ENCODE results near the gene WDR90.
"Not testable (repeated sequence)": the region's sequence is repeated elsewhere in the genome, so short reads cannot be mapped to it uniquely, and the experiment has no call there.

WDR90 gene

DNA sequence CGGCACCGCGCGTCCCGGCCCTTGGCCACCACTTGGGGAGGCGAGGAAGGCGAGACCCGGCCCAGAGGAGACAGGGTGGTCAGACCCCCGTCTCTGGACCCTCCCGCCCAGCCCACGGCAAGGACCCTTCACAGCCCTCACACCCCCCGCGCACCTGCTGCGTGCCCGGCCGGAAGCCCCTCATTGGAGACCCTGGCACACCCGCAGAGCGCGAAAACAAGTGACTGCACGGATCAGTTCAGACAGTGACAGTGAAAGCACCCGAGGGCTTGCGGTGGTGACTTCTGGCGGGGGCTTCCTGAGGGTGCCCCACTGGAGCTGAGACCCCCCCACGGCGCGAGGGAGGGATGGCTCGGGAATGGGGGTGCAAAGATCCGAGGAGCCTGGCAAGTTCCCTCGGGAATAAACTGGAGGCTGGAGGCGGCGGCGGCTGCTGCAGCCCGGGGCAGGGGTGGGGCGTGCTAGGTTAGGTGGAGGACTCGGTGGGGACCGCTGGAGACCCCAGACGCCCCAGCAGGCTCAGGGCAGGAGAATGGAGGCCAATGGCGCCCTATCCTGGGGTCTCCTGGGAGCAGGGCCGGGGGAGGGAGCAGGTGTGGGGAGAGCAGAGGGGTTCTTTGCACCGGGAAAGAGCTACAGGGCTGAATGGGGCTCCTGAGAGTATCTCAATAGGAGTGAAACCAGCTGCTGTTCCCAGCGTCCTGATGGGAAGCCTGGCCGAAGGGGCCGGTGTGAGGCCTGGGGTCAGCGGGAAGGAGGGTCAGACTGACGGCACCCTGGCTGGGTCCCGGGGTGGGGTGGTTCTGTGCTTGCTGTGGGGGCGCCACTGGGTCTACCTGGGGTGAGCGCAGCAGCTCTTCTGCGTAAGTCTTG lies 57.3 kb downstream of the WDR90 start:
- Mint-ChIP-seq H3K4me3 (no peak overlapping the region), H3K27me3 (peaks cover 54% of the 10 kb centered on the region), H3K27ac (no peak overlapping the region), H3K4me1 (ENCODE audit: low read depth) (no peaks in the 10 kb centered on the region), H3K9me3 (no peaks in the 10 kb centered on the region), H3K36me3 (ENCODE audit: low read depth) (no peaks in the 10 kb centered on the region)

DNA sequence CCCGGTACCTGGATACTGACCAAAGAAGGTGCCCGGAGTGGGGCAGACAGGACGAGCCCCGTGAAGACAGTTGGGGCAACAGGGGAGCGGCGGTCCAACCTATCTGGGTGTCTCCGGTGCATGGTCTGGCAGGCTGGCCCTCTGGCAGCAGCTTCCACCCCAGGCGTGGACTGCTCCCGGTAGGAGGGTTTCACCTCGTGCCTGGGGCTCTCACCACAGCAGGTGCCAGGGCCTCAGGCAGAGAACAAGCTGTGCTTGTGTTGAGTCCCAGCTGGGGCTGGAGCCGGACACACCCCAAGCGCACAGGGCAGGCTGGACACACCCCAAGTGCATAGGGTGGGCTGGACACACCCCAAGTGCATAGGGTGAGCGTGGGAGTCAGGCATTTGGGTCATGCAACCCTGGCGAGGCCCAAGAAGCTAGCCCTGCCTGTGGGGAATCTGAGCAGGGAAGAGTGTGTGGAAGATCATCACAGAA lies 57.9 kb downstream of the WDR90 start:
- no peaks in the 10 kb centered on the region for H3K36me3 Mint-ChIP-seq (ENCODE audit: low read depth)
- no peak overlapping the region for H3K27ac Mint-ChIP-seq
- peaks cover 48% of the 10 kb centered on the region for H3K27me3 Mint-ChIP-seq
- H3K4me3 Mint-ChIP-seq = no peak overlapping the region
- H3K9me3 Mint-ChIP-seq = no peaks in the 10 kb centered on the region
- no peaks in the 10 kb centered on the region for H3K4me1 Mint-ChIP-seq (ENCODE audit: low read depth)

DNA sequence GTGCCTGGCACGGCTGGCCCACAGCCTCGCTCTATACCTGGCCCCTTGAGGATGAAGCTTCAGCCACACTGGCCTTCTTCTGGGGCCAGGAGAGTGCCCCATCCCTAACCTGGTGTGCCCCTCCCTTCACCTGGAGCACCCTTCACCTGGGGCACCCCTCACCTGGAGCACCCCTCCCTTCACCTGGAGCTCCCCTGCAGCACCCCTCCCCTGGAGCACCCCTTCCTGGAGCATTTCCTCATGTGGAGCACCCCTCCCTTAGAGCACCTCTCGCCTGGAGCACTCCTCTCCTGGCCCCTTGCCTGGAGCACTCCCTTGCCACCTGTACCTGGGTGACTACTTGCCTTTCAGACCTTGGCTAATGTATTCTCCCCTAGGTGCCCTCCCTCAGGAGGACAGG lies 58.9 kb downstream of the WDR90 start:
- no peak overlapping the region for H3K4me3 Mint-ChIP-seq
- no peak overlapping the region for H3K27ac Mint-ChIP-seq
- peaks cover 43% of the 10 kb centered on the region for H3K27me3 Mint-ChIP-seq
- no peaks in the 10 kb centered on the region for H3K4me1 Mint-ChIP-seq (ENCODE audit: low read depth)
- H3K36me3 Mint-ChIP-seq (ENCODE audit: low read depth) = no peaks in the 10 kb centered on the region
- no peaks in the 10 kb centered on the region for H3K9me3 Mint-ChIP-seq

GRCh38 chr16:708959-709358 lies 59.8 kb downstream of the WDR90 start:
- Mint-ChIP-seq H3K9me3 (no peaks in the 10 kb centered on the region), H3K27me3 (peaks cover 42% of the 10 kb centered on the region), H3K4me3 (no peak overlapping the region)

DNA sequence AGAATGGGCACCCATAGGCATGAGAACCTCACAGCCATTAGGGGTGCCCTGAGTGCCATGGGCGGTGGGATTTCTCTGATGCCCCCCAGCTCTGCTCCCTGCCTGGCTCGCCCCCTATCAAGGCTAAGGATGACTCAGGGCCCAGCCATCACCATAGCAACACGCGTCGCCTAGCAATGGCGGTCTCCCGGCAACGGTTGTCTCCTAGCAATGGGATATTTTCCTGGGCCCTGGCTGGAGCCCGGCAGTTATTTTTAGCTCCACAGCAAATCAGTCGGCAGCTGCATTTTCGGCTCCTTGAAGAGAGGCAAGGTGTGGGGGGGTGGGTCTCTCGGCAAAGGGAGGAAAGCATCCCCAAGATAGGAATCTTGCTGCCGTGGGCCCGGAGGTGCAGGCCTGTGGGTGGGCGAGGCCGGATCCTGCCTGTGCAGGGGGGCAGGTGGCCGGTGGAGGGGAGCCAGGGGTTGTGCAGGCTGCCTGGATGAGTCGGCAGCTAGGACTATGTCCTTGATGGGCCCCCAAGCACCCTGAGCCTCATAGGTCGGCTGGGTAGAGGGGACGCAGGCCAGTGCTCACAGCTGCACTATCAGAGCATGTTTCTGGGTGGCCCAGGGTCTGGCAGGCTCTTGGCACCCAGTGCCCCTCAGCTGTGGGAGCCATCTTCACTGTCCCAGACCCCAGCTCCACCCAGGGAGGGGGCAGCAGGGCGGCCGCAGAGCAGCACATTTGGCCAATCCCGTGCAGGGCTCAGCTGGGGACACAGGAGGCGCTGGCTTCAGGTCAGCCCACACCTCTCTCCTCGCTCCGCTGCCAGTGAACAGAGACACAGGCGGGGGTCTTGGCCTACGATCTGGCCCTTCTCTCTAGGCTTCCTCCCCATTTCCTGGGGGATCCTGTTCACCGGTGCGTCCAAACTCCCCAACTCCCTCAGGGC lies 60.7 kb downstream of the WDR90 start:
- Mint-ChIP-seq H3K27ac (no peak overlapping the region), H3K36me3 (ENCODE audit: low read depth) (no peaks in the 10 kb centered on the region), H3K4me1 (ENCODE audit: low read depth) (no peaks in the 10 kb centered on the region), H3K4me3 (no peak overlapping the region), H3K27me3 (peaks cover 45% of the 10 kb centered on the region), H3K9me3 (no peaks in the 10 kb centered on the region)

More at GRCh38 chr16:708959-709358, 59.8 kb downstream of the WDR90 start:
- Mint-ChIP-seq H3K36me3 (ENCODE audit: low read depth) (no peaks in the 10 kb centered on the region), H3K4me1 (ENCODE audit: low read depth) (no peaks in the 10 kb centered on the region), H3K27ac (no peak overlapping the region)

- Mint-ChIP-seq H3K36me3 (ENCODE audit: low read depth) (no peaks in the 10 kb centered on the region), H3K4me1 (ENCODE audit: low read depth) (no peaks in the 10 kb centered on the region), H3K9me3 (no peaks in the 10 kb centered on the region), H3K27me3 (peaks cover 45% of the 10 kb centered on the region), H3K27ac (no peak overlapping the region), H3K4me3 (no peak overlapping the region)
Observed at GRCh38 chr16:710500-711075, 61.4 kb downstream of the WDR90 start.

- no peaks in the 10 kb centered on the region for H3K9me3 Mint-ChIP-seq
- H3K27ac Mint-ChIP-seq = no peak overlapping the region
- H3K36me3 Mint-ChIP-seq (ENCODE audit: low read depth) = no peaks in the 10 kb centered on the region
- H3K4me1 Mint-ChIP-seq (ENCODE audit: low read depth) = peaks cover 3% of the 10 kb centered on the region
- no peak overlapping the region for H3K4me3 Mint-ChIP-seq
- peaks cover 45% of the 10 kb centered on the region for H3K27me3 Mint-ChIP-seq
Observed at GRCh38 chr16:711084-711483, 61.9 kb downstream of the WDR90 start.

- Mint-ChIP-seq H3K36me3 (ENCODE audit: low read depth) (no peaks in the 10 kb centered on the region), H3K4me1 (ENCODE audit: low read depth) (peaks cover 7% of the 10 kb centered on the region), H3K27me3 (peaks cover 39% of the 10 kb centered on the region), H3K9me3 (no peaks in the 10 kb centered on the region), H3K27ac (no peak overlapping the region), H3K4me3 (no peak overlapping the region)
Observed at GRCh38 chr16:711548-712320, 62.6 kb downstream of the WDR90 start.

- not testable (repeated sequence) for H3K36me3 Mint-ChIP-seq (ENCODE audit: low read depth); H3K4me3 Mint-ChIP-seq; H3K27ac Mint-ChIP-seq; H3K9me3 Mint-ChIP-seq; H3K4me1 Mint-ChIP-seq (ENCODE audit: low read depth)
- H3K27me3 Mint-ChIP-seq = peaks cover 32% of the 10 kb centered on the region
Observed at GRCh38 chr16:712740-713250, 63.6 kb downstream of the WDR90 start.

GRCh38 chr16:714079-714478 lies 64.9 kb downstream of the WDR90 start:
- peaks cover 12% of the 10 kb centered on the region for H3K4me1 Mint-ChIP-seq (ENCODE audit: low read depth)
- H3K9me3 Mint-ChIP-seq = no peaks in the 10 kb centered on the region
- H3K27me3 Mint-ChIP-seq = peaks cover 24% of the 10 kb centered on the region
- H3K4me3 Mint-ChIP-seq = no peak overlapping the region
- H3K36me3 Mint-ChIP-seq (ENCODE audit: low read depth) = no peaks in the 10 kb centered on the region
- no peak overlapping the region for H3K27ac Mint-ChIP-seq

DNA sequence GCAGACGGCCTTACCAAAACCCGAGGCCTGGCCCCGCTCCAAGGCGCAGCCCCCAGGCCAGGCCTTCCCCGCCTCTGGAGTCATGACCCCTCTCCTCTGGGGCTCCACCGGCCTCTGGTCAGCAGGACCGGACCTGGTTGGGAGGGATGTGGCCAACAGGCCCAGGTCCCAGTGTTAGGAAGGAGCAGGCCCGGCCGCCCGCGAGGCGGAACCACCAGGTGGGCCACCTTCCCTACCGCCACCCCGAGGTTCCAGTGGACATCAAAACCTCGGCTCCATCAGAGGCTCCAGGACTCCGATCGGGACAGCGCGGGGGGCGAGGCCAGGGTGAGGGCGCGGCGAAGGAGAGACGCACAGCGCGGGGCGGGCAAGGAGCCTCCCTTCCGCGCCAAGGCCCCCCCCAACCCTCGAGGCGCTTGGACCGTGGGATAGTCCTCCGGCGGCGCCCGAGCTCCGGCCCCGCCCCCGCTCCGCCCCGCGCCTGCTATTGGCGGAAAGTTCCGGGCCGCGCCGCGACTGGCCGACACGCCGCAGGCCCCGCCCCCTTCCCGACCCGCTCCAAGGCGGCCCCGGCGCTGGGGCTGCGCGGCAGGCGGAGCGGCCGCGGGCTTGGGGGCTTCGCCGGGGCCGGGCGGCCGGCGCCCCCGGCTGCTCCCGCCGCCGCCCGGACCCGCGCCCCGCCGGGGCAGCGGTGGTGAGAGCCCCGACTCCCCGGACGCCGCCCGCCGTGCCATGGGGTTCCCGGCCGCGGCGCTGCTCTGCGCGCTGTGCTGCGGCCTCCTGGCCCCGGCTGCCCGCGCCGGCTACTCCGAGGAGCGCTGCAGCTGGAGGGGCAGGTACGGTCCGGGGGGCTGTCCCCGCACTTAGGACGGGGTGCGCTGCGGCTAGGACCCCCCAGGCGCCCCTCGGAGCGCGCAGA lies 65.7 kb downstream of the WDR90 start, which contains the start of gene METRN:
TSS of gene METRN (plus strand) at position 561 of the 919 bp plus-strand sequence. CDS start at position 733, 172 bp downstream.
- peaks cover 18% of the 10 kb centered on the region for H3K27me3 Mint-ChIP-seq
- H3K9me3 Mint-ChIP-seq = no peaks in the 10 kb centered on the region
- no peak within 1 kb of the TSS for H3K27ac Mint-ChIP-seq
- peaks cover 20% of the 10 kb centered on the region for H3K4me1 Mint-ChIP-seq (ENCODE audit: low read depth)
- H3K36me3 Mint-ChIP-seq (ENCODE audit: low read depth) = no peaks in the 10 kb centered on the region
- peak within 1 kb of the TSS; percentile 67 for H3K4me3 Mint-ChIP-seq

DNA sequence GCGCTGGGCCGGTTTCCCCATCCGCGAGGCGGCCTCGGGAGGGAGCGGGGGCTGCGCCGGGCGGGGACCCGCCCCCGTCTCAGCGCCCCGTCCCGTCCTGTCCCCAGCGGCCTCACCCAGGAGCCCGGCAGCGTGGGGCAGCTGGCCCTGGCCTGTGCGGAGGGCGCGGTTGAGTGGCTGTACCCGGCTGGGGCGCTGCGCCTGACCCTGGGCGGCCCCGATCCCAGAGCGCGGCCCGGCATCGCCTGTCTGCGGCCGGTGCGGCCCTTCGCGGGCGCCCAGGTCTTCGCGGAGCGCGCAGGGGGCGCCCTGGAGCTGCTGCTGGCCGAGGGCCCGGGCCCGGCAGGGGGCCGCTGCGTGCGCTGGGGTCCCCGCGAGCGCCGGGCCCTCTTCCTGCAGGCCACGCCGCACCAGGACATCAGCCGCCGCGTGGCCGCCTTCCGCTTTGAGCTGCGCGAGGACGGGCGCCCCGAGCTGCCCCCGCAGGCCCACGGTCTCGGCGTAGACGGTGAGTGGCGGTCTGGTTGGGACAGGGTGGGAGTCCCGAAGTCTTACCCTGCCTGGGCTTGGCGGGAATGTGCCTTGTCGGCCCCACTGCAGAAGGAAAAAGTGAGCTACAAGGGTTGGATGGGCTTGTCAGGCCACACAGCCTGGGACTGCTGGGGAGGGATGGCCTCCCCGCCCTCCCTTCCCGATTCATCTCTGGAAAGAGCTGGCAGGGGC lies 66.5 kb downstream of the WDR90 start:
- no peaks in the 10 kb centered on the region for H3K9me3 Mint-ChIP-seq
- no peak overlapping the region for H3K27ac Mint-ChIP-seq
- peak overlapping the region; percentile 67 for H3K4me3 Mint-ChIP-seq
- peaks cover 27% of the 10 kb centered on the region for H3K4me1 Mint-ChIP-seq (ENCODE audit: low read depth)
- H3K36me3 Mint-ChIP-seq (ENCODE audit: low read depth) = no peaks in the 10 kb centered on the region
- peaks cover 12% of the 10 kb centered on the region for H3K27me3 Mint-ChIP-seq

- Mint-ChIP-seq H3K4me3 (peak overlapping the region; percentile 67), H3K4me1 (ENCODE audit: low read depth) (peaks cover 27% of the 10 kb centered on the region), H3K9me3 (no peaks in the 10 kb centered on the region), H3K27me3 (peaks cover 12% of the 10 kb centered on the region), H3K36me3 (ENCODE audit: low read depth) (no peaks in the 10 kb centered on the region), H3K27ac (no peak overlapping the region)
Observed at GRCh38 chr16:716200-716568, 67.0 kb downstream of the WDR90 start.

Data from stimulated activated naive CD8-positive, alpha-beta T cell treated with anti-CD3 and anti-CD28 coated beads, Interleukin-15, Interleukin-2, amounts not matched to agents 100 ng/mL and 50 ng/mL, for 24 hours (primary cell).